ENCODE results near the gene RAC2.
A peak's percentile ranks its signal among the peaks of the same experiment; 100 is the strongest.
"Not testable (repeated sequence)": the region's sequence is repeated elsewhere in the genome, so short reads cannot be mapped to it uniquely, and the experiment has no call there.

Gene RAC2

GRCh38 chr22:37253126-37253660 is 9.1 kb upstream of the RAC2 start:
- H3K27me3 Mint-ChIP-seq (ENCODE audit: low read depth) = peaks cover 27% of the 10 kb centered on the region
- TF ChIP-seq, protein P1, sequence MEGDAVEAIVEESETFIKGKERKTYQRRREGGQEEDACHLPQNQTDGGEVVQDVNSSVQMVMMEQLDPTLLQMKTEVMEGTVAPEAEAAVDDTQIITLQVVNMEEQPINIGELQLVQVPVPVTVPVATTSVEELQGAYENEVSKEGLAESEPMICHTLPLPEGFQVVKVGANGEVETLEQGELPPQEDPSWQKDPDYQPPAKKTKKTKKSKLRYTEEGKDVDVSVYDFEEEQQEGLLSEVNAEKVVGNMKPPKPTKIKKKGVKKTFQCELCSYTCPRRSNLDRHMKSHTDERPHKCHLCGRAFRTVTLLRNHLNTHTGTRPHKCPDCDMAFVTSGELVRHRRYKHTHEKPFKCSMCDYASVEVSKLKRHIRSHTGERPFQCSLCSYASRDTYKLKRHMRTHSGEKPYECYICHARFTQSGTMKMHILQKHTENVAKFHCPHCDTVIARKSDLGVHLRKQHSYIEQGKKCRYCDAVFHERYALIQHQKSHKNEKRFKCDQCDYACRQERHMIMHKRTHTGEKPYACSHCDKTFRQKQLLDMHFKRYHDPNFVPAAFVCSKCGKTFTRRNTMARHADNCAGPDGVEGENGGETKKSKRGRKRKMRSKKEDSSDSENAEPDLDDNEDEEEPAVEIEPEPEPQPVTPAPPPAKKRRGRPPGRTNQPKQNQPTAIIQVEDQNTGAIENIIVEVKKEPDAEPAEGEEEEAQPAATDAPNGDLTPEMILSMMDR (IDR thresholded peaks at IDR 0.05; ENCODE audit: unreplicated experiment in 3 of 3) = peak in 1 of 3 experiments; percentile 25

GRCh38 chr22:37251836-37252235 is 7.8 kb upstream of the RAC2 start:
- H3K4me3 Mint-ChIP-seq; H3K36me3 Mint-ChIP-seq (ENCODE audit: low read depth); H3K27ac Mint-ChIP-seq; H3K9me3 Mint-ChIP-seq; H3K4me1 Mint-ChIP-seq: not testable (repeated sequence)
- H3K27me3 Mint-ChIP-seq (ENCODE audit: low read depth) = peaks cover 24% of the 10 kb centered on the region

More at GRCh38 chr22:37253126-37253660, 9.1 kb upstream of the RAC2 start:
- H3K4me3 Mint-ChIP-seq = no peak overlapping the region
- H3K36me3 Mint-ChIP-seq (ENCODE audit: low read depth) = no peaks in the 10 kb centered on the region
- H3K4me1 Mint-ChIP-seq = no peaks in the 10 kb centered on the region
- no peaks in the 10 kb centered on the region for H3K9me3 Mint-ChIP-seq
- H3K27ac Mint-ChIP-seq = no peak overlapping the region

- no peaks in the 10 kb centered on the region for H3K4me1 Mint-ChIP-seq
- H3K27ac Mint-ChIP-seq = no peak overlapping the region
- TF ChIP-seq, protein P1 (IDR thresholded peaks at IDR 0.05; ENCODE audit: unreplicated experiment in 3 of 3) = no peak
- peaks cover 20% of the 10 kb centered on the region for H3K27me3 Mint-ChIP-seq (ENCODE audit: low read depth)
- H3K4me3 Mint-ChIP-seq = no peak overlapping the region
- H3K9me3 Mint-ChIP-seq = no peaks in the 10 kb centered on the region
- no peaks in the 10 kb centered on the region for H3K36me3 Mint-ChIP-seq (ENCODE audit: low read depth)
Observed at GRCh38 chr22:37249986-37250385, 5.9 kb upstream of the RAC2 start.

- Mint-ChIP-seq H3K27ac (no peak overlapping the region), H3K4me1 (no peaks in the 10 kb centered on the region), H3K27me3 (ENCODE audit: low read depth) (peaks cover 26% of the 10 kb centered on the region), H3K9me3 (no peaks in the 10 kb centered on the region), H3K4me3 (no peak overlapping the region), H3K36me3 (ENCODE audit: low read depth) (no peaks in the 10 kb centered on the region)
- TF ChIP-seq, protein P1 (IDR thresholded peaks at IDR 0.05; ENCODE audit: unreplicated experiment in 3 of 3) = no peak
Observed at GRCh38 chr22:37248251-37248650, 4.2 kb upstream of the RAC2 start.

DNA sequence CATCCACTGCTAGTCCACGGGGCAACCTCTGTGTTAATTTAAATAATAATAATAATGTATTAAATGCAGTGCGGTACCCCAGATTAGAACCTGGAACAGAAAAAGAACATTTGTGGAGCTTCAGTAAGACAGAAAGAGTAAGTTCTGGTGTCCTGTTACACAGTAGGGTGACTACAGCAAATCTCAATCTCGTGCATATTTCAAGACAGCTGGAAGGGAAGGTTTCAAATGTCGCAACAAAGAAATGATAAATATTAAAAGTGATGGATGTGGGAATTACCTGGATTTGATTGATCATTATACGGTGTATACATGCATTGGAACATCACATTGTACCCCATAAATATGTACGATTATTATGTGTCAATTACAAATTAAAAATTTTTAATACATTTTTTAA is 1.7 kb upstream of the RAC2 start:
- TF ChIP-seq, protein P1 (IDR thresholded peaks at IDR 0.05; ENCODE audit: unreplicated experiment in 3 of 3) = no peak
- Mint-ChIP-seq H3K27me3 (ENCODE audit: low read depth) (peaks cover 21% of the 10 kb centered on the region), H3K36me3 (ENCODE audit: low read depth) (no peaks in the 10 kb centered on the region), H3K27ac (no peak overlapping the region), H3K4me3 (no peak overlapping the region), H3K4me1 (no peaks in the 10 kb centered on the region), H3K9me3 (no peaks in the 10 kb centered on the region)

DNA sequence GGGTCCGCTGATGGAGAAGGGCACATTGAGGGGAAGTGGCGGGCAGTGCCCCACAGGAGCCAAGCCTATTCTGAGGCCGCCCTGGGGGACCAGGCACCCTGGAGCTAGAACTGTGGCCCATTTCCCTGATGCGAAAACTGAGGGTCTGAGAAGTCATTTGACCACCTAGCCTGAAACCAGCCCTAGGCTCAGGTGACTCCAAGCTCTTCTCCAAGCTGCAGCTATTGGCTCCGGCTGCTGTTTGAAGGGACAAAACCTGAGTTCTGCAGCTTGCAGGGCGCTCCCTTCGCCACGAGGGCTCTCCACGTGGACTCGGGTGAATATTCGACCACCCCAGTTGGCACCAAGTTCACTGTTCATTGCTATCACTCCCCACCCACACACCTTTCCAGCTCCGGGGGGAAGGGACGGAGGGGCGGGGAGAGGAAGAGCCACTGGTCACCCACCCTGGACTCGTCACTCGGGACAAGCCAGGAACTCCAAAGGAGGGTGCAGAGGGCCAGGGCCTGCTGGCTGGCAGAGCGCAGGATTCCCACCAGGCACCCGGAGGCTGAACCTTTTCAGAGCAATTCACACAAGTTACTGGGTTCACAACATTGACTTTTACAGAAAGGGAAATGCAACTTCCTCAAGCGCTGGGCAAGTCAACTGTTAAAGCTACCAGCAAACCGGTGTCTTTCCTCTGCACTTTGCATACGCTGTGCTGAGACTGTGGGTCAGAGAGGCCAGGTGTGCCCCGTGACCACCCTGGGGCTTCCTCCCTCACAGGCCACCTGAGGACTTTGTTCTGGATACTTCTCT is 1.1 kb upstream of the RAC2 start:
- no peak overlapping the region for H3K27ac Mint-ChIP-seq
- no peaks in the 10 kb centered on the region for H3K9me3 Mint-ChIP-seq
- H3K4me1 Mint-ChIP-seq = no peaks in the 10 kb centered on the region
- H3K27me3 Mint-ChIP-seq (ENCODE audit: low read depth) = peaks cover 17% of the 10 kb centered on the region
- H3K36me3 Mint-ChIP-seq (ENCODE audit: low read depth) = no peaks in the 10 kb centered on the region
- no peak overlapping the region for H3K4me3 Mint-ChIP-seq
- TF ChIP-seq, protein P1 (IDR thresholded peaks at IDR 0.05; ENCODE audit: unreplicated experiment in 3 of 3) = no peak

Data from nephron (organoid).